Measurements from ENCODE around the gene TARP.

The TARP gene

GRCh38 chr7:38229884-38230642, 43.4 kb downstream of the TARP start:
- Histone ChIP-seq H3K4me3 (replicated peaks; ENCODE audit: insufficient read depth, low read length) (no peak overlapping the region), H3K27ac (replicated peaks) (peak overlapping the region; percentile 92), H3K27me3 (ENCODE audit: insufficient read depth, poor library complexity, severe bottlenecking) (no peaks in the 10 kb centered on the region)
- no peak for DNase-seq (ENCODE audit: low read depth in 1 of 2, low spot score in 1 of 2)
- TF ChIP-seq SPI1 (IDR thresholded peaks at IDR 0.05; ENCODE audit: borderline replicate concordance, low read depth): 0 out of 2 replicates have a peak, but pooled peaks have one; percentile 2
- no peak for TF ChIP-seq GABPA (IDR thresholded peaks at IDR 0.05; ENCODE audit: low read depth)

GRCh38 chr7:38229386-38229785, 44.0 kb downstream of the TARP start:
- DNase-seq (ENCODE audit: low read depth in 1 of 2, low spot score in 1 of 2): no peak
- H3K27me3 ChIP-seq (ENCODE audit: insufficient read depth, poor library complexity, severe bottlenecking): no peaks in the 10 kb centered on the region
- no peak for TF ChIP-seq SPI1 (IDR thresholded peaks at IDR 0.05; ENCODE audit: borderline replicate concordance, low read depth)
- no peak for TF ChIP-seq POLR2AphosphoS5 (IDR thresholded peaks at IDR 0.05; ENCODE audit: low read depth)
- no peak for TF ChIP-seq CTCF (IDR thresholded peaks at IDR 0.05; ENCODE audit: insufficient read depth, low read length)
- TF ChIP-seq GABPA (IDR thresholded peaks at IDR 0.05; ENCODE audit: low read depth): no peak
- no peak for TF ChIP-seq REST (IDR thresholded peaks at IDR 0.05; ENCODE audit: insufficient replicate concordance, low read depth)
- H3K4me3 ChIP-seq (replicated peaks; ENCODE audit: insufficient read depth, low read length): no peak overlapping the region
- H3K27ac ChIP-seq (replicated peaks): peak overlapping the region; percentile 92

- no peak for DNase-seq (ENCODE audit: low read depth in 1 of 2, low spot score in 1 of 2)
- Histone ChIP-seq H3K27me3 (ENCODE audit: insufficient read depth, poor library complexity, severe bottlenecking) (no peaks in the 10 kb centered on the region), H3K27ac (replicated peaks) (peak overlapping the region; percentile 47; the same call in 1 of the 2 replicates), H3K4me3 (replicated peaks; ENCODE audit: insufficient read depth, low read length) (no peak overlapping the region)
- TF ChIP-seq SPI1 (IDR thresholded peaks at IDR 0.05; ENCODE audit: borderline replicate concordance, low read depth) (no peak), REST (IDR thresholded peaks at IDR 0.05; ENCODE audit: insufficient replicate concordance, low read depth) (no peak), CTCF (IDR thresholded peaks at IDR 0.05; ENCODE audit: insufficient read depth, low read length) (no peak), POLR2AphosphoS5 (IDR thresholded peaks at IDR 0.05; ENCODE audit: low read depth) (no peak), GABPA (IDR thresholded peaks at IDR 0.05; ENCODE audit: low read depth) (no peak)
These were observed 49.0 kb downstream of the TARP start for GRCh38 chr7:38224392-38224791.

GRCh38 chr7:38223306-38223705, 50.1 kb downstream of the TARP start:
- DNase-seq (ENCODE audit: low read depth in 1 of 2, low spot score in 1 of 2): peak; percentile 54 to 73
- Histone ChIP-seq H3K27me3 (ENCODE audit: insufficient read depth, poor library complexity, severe bottlenecking) (no peaks in the 10 kb centered on the region), H3K27ac (replicated peaks) (peak overlapping the region; percentile 47), H3K4me3 (replicated peaks; ENCODE audit: insufficient read depth, low read length) (no peak overlapping the region)
- TF ChIP-seq SPI1 (IDR thresholded peaks at IDR 0.05; ENCODE audit: borderline replicate concordance, low read depth): peak; percentile 74; the same call in 1 of the 2 replicates
- no peak for TF ChIP-seq CTCF (IDR thresholded peaks at IDR 0.05; ENCODE audit: insufficient read depth, low read length)
- no peak for TF ChIP-seq REST (IDR thresholded peaks at IDR 0.05; ENCODE audit: insufficient replicate concordance, low read depth)
- TF ChIP-seq GABPA (IDR thresholded peaks at IDR 0.05; ENCODE audit: low read depth): no peak
